Stimulated activated CD8-positive, alpha-beta memory T cell treated with anti-CD3 and anti-CD28 coated beads, Interleukin-15, amount 100 ng/mL, for 4 hours (primary cell): Measurements from ENCODE around the gene PCDHGA8.
"Not testable (repeated sequence)": the region's sequence is repeated elsewhere in the genome, so short reads cannot be mapped to it uniquely, and the experiment has no call there.

Source experiments
- DNase-seq, 2 donors: peaks; one replicate each; pipeline ENCODE4 v3.0.0-alpha.2; 2020; ENCODE audit warnings: low read depth in 2 of 2

PCDHGA8 gene

GRCh38 chr5:141371572-141372475, 20.6 kb upstream of the PCDHGA8 start:
- DNase-seq, result no peak

- DNase-seq, result no peak
Observed at GRCh38 chr5:141373673-141374317, 18.6 kb upstream of the PCDHGA8 start, which contains the start of gene PCDHGA6. PCDHGA6 (plus strand) TSS chr5:141373891; CDS start chr5:141374084, 193 bp downstream.

- DNase-seq, result no peak
Observed at GRCh38 chr5:141374627-141375026, 17.8 kb upstream of the PCDHGA8 start.

DNA sequence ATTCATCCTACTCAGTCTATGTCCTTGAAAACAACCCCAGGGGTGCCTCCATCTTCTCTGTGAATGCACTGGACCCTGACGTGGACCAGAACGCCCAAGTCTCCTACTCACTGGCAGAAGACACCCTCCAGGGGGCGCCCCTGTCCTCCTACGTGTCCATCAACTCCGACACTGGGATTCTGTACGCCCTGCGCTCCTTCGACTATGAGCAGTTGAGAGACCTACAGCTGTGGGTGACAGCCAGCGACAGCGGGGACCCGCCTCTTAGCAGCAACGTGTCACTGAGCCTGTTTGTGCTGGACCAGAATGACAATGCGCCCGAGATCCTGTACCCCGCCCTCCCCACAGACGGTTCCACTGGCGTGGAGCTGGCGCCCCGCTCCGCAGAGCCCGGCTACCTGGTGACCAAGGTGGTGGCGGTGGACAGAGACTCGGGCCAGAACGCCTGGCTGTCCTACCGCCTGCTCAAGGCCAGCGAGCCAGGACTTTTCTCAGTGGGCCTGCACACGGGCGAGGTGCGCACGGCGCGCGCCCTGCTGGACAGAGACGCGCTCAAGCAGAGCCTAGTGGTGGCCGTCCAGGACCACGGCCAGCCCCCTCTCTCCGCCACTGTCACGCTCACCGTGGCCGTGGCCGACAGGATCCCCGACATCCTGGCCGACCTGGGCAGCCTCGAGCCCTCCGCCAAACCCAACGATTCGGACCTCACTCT, 16.8 kb upstream of the PCDHGA8 start:
- not testable (repeated sequence) for DNase-seq

DNA sequence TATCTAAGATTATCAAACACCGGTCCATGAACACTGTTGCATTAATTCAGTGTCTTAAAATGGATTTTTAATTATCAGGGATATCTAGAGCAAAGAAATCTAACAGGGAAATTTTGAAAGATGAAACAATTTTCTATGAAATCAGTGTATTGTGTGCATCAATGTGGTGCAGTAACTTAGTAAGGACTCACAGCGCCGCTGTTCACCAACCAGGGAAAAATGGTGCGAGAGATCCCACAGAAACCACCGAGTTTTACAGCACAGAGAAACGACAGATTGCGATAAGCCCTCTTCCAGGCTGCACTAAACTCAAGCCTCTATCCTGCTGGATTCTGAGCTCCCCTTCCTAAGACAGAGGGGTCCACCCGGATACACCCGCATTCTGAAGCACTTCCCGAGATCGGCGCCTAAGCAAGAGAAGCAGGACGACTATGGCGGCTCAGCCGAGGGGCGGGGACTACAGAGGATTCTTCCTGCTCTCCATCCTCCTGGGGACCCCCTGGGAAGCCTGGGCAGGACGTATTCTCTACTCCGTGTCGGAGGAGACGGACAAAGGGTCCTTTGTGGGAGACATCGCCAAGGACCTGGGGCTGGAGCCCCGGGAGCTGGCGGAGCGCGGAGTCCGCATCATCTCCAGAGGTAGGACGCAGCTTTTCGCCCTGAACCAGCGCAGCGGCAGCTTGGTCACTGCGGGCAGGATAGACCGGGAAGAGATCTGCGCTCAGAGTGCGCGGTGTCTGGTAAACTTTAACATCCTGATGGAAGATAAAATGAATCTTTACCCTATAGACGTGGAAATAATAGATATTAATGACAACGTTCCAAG, 9.8 kb upstream of the PCDHGA8 start, which contains the start of gene PCDHGA7:
PCDHGA7 (plus strand) TSS at position 274 of the 826 bp plus-strand sequence; CDS start at position 432, 158 bp downstream.
- no peak for DNase-seq

GRCh38 chr5:141383345-141383744, 9.1 kb upstream of the PCDHGA8 start:
- no peak for DNase-seq

DNA sequence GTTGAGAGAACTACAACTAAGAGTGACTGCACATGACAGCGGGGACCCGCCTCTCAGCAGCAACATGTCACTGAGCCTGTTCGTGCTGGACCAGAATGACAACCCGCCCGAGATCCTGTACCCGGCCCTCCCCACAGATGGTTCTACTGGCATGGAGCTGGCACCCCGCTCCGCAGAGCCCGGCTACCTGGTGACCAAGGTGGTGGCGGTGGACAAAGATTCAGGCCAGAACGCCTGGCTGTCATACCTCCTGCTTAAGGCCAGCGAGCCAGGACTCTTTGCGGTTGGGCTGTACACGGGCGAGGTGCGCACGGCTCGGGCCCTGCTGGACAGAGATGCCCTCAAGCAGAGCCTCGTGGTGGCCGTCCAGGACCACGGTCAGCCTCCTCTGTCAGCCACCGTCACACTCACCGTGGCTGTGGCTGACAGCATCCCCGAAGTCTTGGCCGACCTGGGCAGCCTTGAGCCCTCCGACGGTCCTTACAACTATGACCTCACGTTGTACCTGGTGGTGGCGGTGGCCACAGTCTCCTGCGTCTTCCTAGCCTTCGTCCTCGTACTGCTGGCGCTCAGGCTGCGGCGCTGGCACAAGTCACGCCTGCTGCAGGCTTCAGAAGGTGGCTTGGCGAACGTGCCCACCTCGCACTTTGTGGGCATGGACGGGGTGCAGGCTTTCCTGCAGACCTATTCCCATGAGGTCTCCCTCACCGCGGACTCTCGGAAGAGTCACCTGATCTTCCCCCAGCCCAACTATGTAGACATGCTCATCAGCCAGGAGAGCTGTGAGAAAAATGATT, 7.8 kb upstream of the PCDHGA8 start:
- DNase-seq, result no peak

DNA sequence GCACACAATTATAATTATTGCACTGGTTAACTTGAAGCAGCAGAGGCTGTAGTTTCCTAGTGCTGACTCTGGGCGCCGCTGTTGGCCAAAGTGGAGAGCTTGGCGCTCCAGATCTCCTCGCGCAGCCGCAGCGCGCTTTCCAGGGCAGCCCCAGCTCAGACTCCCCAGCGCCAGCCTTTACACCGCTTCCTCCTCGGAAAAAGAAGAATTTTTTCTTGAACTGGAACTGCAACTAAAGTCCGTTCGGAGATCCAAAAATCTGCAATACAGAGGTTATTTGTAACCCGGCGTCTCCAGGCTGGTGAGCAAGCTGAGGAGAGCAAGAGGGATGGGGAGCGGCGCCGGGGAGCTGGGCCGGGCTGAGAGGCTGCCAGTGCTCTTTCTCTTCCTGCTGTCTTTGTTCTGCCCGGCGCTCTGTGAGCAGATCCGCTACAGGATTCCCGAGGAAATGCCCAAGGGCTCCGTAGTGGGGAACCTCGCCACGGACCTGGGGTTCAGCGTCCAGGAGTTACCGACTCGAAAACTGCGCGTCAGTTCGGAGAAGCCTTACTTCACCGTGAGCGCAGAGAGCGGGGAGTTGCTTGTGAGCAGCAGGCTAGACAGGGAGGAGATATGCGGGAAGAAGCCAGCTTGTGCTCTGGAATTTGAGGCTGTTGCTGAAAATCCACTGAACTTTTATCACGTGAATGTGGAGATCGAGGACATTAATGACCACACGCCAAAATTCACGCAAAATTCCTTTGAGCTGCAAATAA, 4.7 kb upstream of the PCDHGA8 start, which contains the start of gene PCDHGB4:
PCDHGB4 (plus strand) TSS at position 142 of the 755 bp plus-strand sequence; CDS start at position 329, 187 bp downstream.
- DNase-seq, result not testable (repeated sequence)

- no peak for DNase-seq
Observed at GRCh38 chr5:141388661-141389060, 3.8 kb upstream of the PCDHGA8 start.

- DNase-seq, result no peak
Observed at GRCh38 chr5:141389153-141390042, 3.0 kb upstream of the PCDHGA8 start.

DNA sequence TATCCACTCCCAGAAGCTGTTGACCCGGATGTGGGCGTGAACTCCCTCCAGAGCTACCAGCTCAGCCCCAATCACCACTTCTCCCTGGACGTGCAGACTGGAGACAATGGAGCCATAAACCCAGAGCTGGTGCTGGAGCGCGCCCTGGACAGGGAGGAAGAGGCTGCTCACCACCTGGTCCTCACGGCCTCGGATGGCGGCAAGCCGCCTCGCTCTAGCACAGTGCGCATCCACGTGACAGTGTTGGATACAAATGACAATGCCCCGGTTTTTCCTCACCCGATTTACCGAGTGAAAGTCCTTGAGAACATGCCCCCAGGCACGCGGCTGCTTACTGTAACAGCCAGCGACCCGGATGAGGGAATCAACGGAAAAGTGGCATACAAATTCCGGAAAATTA, 834 bp downstream of the PCDHGA8 start:
- DNase-seq, result no peak

- not testable (repeated sequence) for DNase-seq
Observed at GRCh38 chr5:141394401-141395187, 2.2 kb downstream of the PCDHGA8 start.

DNA sequence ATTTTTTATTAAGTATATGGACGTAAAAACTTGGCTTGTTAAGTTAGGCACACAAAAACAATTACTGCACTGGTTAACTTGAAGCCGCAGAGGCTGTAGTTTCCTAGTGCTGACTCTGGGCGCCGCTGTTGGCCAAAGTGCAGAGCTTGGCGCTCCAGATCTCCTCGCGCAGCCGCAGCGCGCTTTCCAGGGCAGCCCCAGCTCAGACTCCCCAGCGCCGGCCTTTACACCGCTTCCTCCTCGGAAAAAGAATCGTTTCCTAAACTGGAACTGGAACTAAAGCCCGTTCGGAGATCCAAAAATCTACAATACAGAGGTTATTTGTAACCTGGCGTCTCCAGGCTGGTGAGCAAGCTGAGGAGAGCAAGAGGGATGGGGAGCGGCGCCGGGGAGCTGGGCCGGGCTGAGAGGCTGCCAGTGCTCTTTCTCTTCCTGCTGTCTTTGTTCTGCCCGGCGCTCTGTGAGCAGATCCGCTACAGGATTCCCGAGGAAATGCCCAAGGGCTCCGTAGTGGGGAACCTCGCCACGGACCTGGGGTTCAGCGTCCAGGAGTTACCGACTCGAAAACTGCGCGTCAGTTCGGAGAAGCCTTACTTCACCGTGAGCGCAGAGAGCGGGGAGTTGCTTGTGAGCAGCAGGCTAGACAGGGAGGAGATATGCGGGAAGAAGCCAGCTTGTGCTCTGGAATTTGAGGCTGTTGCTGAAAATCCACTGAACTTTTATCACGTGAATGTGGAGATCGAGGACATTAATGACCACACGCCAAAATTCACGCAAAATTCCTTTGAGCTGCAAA, 5.5 kb downstream of the PCDHGA8 start, which contains the start of gene PCDHGB5:
PCDHGB5 (plus strand) TSS at position 192 of the 796 bp plus-strand sequence; CDS start at position 373, 181 bp downstream.
- not testable (repeated sequence) for DNase-seq

- no peak for DNase-seq
Observed at GRCh38 chr5:141398608-141399007, 6.2 kb downstream of the PCDHGA8 start.

- DNase-seq, result no peak
Observed at GRCh38 chr5:141399555-141400258, 7.3 kb downstream of the PCDHGA8 start.
